Upper lobe of left lung (tissue), 6 donors: Measurements from ENCODE around the gene PHF21B. TPM values are rescaled to one million over a fixed set of nuclear protein-coding genes. Genes with fewer than 3 reads are reported as not detected.

Source experiments
- ATAC-seq, 2 donors: fragments of 200-7000 bp; cut with Tn5 transposase; one replicate each; pipeline ENCODE4 v1.9.1; 2022; ENCODE audit warnings: mild to moderate bottlenecking in 2 of 2, moderate library complexity in 2 of 2; ENCODE audit not compliant: low FRiP score in 2 of 2
- DNase-seq, 2 donors: peaks; one replicate each; pipeline ENCODE4 v3.0.0-alpha.2; 2019 to 2020
- H3K27ac ChIP-seq, 4 donors: fragments of 200-600 bp; sonication (generic); one replicate each; pipeline ENCODE4 v1.5.1; 2016 to 2019
- H3K27me3 ChIP-seq, 4 donors: fragments of 200-600 bp; sonication (generic); one replicate each; pipeline ENCODE4 v1.5.1; 2017 to 2019
- H3K36me3 ChIP-seq, 4 donors: fragments of 200-600 bp; sonication (generic); one replicate each; pipeline ENCODE4 v1.5.1; 2016 to 2019
- H3K4me1 ChIP-seq, 4 donors: fragments of 200-600 bp; sonication (generic); one replicate each; pipeline ENCODE4 v1.5.1; 2018 to 2019
- H3K4me3 ChIP-seq, 4 donors: fragments of 200-600 bp; sonication (generic); one replicate each; pipeline ENCODE4 v1.5.1; 2017 to 2019; ENCODE audit warnings: mild to moderate bottlenecking in 2 of 4, moderate library complexity in 1 of 4
- H3K9me3 ChIP-seq, 4 donors: fragments of 200-600 bp; sonication (generic); one replicate each; pipeline ENCODE4 v1.5.1; 2018 to 2019
- CTCF ChIP-seq, 6 experiments: fragments of 450-650 bp in 4 of 6; fragments of 200-600 bp in 2 of 6; sonication (generic) in 2 of 6; IDR thresholded peaks; one replicate each; pipeline ENCODE4 v1.5.1; 2016 to 2019; ENCODE audit warnings: antibody characterized with exemption in 6 of 6
- EP300 ChIP-seq, 4 donors: sonication (generic); formaldehyde crosslinking; IDR thresholded peaks; one replicate each; pipeline ENCODE4 v1.5.1; 2017; ENCODE audit warnings: antibody characterized with exemption in 4 of 4, control low read depth in 2 of 4
- POLR2A ChIP-seq, 4 donors: fragments of 450-650 bp; IDR thresholded peaks; one replicate each; pipeline ENCODE4 v1.5.1; 2016 to 2017; ENCODE audit warnings: antibody characterized with exemption in 4 of 4, mild to moderate bottlenecking in 2 of 4
- POLR2AphosphoS5 ChIP-seq, 2 donors: sonication (generic); formaldehyde crosslinking; IDR thresholded peaks; one replicate each; pipeline ENCODE4 v1.5.1; 2017; ENCODE audit warnings: antibody characterized with exemption in 2 of 2
- WGBS, 2 donors: methylation state at CpG; one replicate each; pipeline ENCODE4 v1.1.5; 2017 to 2018; 5-methylcytosine and 5-hydroxymethylcytosine counted together
- total RNA-seq, 6 donors: library from RNA; depleted of rRNA in 4 of 6; stranded (reverse); fragments of >200 nt in 4 of 6; gene quantifications; one replicate each; pipeline versions ENCODE4 v1.1.0 to v1.2.1, GENCODE V29; 2016 to 2021
- donor health status: DM: no; HTN: no; CAD: no; lungs with moderate emphysema.
- donor health status: DM: no; HTN: yes; CAD: no; lungs with severe emphysema.

The PHF21B gene
- total RNA-seq, 6 donors from 2014 or later: 0.06 to 0.24 TPM; not detected in 4

GRCh38 chr22:44892803-44893730 is 116.7 kb downstream of the PHF21B start:
- Histone ChIP-seq H3K9me3 (no peaks in the 10 kb centered on the region), H3K27ac (no peak overlapping the region), H3K27me3 (no peaks in the 10 kb centered on the region), H3K36me3 (no peaks in the 10 kb centered on the region), H3K4me3 (no peak overlapping the region), H3K4me1 (no peaks in the 10 kb centered on the region)
- TF ChIP-seq POLR2AphosphoS5 (IDR thresholded peaks at IDR 0.05) (no peak), POLR2A (IDR thresholded peaks at IDR 0.05) (no peak), CTCF (IDR thresholded peaks at IDR 0.05) (no peak), EP300 (IDR thresholded peaks at IDR 0.05) (no peak)
- WGBS, 2 donors: 84 to 86% methylated on average over 10 to 20 of the region's 20 CpGs
- DNase-seq (no peak), ATAC-seq (no peak)

- TF ChIP-seq EP300 (IDR thresholded peaks at IDR 0.05) (no peak), CTCF (IDR thresholded peaks at IDR 0.05) (no peak), POLR2A (IDR thresholded peaks at IDR 0.05) (no peak), POLR2AphosphoS5 (IDR thresholded peaks at IDR 0.05) (no peak)
- WGBS, 2 donors: 74 to 78% methylated on average over 12 to 13 of the region's 13 CpGs
- Histone ChIP-seq H3K4me1 (no peaks in the 10 kb centered on the region), H3K4me3 (no peak overlapping the region), H3K27ac (no peak overlapping the region), H3K9me3 (no peaks in the 10 kb centered on the region), H3K27me3 (no peaks in the 10 kb centered on the region), H3K36me3 (no peaks in the 10 kb centered on the region)
- DNase-seq (no peak), ATAC-seq (no peak)
Observed at GRCh38 chr22:44892243-44892642, 117.6 kb downstream of the PHF21B start.

GRCh38 chr22:44891791-44892190 is 118.0 kb downstream of the PHF21B start:
- no peak for ATAC-seq
- H3K4me3 ChIP-seq: no peak overlapping the region
- 69 to 83% methylated on average over 4 to 11 of the region's 11 CpGs for WGBS, 2 donors
- H3K9me3 ChIP-seq: no peaks in the 10 kb centered on the region
- TF ChIP-seq POLR2AphosphoS5 (IDR thresholded peaks at IDR 0.05) (no peak), CTCF (IDR thresholded peaks at IDR 0.05) (no peak), POLR2A (IDR thresholded peaks at IDR 0.05) (no peak), EP300 (IDR thresholded peaks at IDR 0.05) (no peak)
- DNase-seq: no peak
- H3K4me1 ChIP-seq: no peaks in the 10 kb centered on the region
- no peaks in the 10 kb centered on the region for H3K36me3 ChIP-seq
- H3K27me3 ChIP-seq: no peaks in the 10 kb centered on the region
- H3K27ac ChIP-seq: no peak overlapping the region

GRCh38 chr22:44891293-44891747 is 118.5 kb downstream of the PHF21B start:
- TF ChIP-seq EP300 (IDR thresholded peaks at IDR 0.05) (no peak), POLR2A (IDR thresholded peaks at IDR 0.05) (no peak), POLR2AphosphoS5 (IDR thresholded peaks at IDR 0.05) (no peak), CTCF (IDR thresholded peaks at IDR 0.05) (no peak)

More at GRCh38 chr22:44891293-44891747, 118.5 kb downstream of the PHF21B start:
- Histone ChIP-seq H3K4me3 (no peak overlapping the region), H3K36me3 (no peaks in the 10 kb centered on the region), H3K27ac (no peak overlapping the region), H3K27me3 (no peaks in the 10 kb centered on the region), H3K4me1 (no peaks in the 10 kb centered on the region), H3K9me3 (no peaks in the 10 kb centered on the region)
- 76 to 83% methylated on average over 7 to 11 of the region's 11 CpGs for WGBS, 2 donors
- DNase-seq: peak in 1 of 2 donors; percentile 46
- no peak for ATAC-seq
